ENCODE data around the gene TSHZ2. TPM values are rescaled to one million over a fixed set of nuclear protein-coding genes. Genes with fewer than 3 reads are reported as not detected.

The TSHZ2 gene
- total RNA-seq, 1 donor from 2014 or later: 12.6 TPM

GRCh38 chr20:53224851-53225250 is 252.7 kb downstream of the TSHZ2 start:
- Histone ChIP-seq H3K36me3 (no peaks in the 10 kb centered on the region), H3K27me3 (ENCODE audit: low read depth) (no peaks in the 10 kb centered on the region), H3K4me1 (no peaks in the 10 kb centered on the region), H3K4me3 (no peak overlapping the region), H3K9me3 (no peaks in the 10 kb centered on the region), H3K27ac (no peak overlapping the region)
- intact Hi-C loops (cut with DNase I): no loop called here
- no peak for DNase-seq
- TF ChIP-seq CTCF (IDR thresholded peaks at IDR 0.05): no peak
- ATAC-seq: no peak

GRCh38 chr20:53226826-53227225 is 254.7 kb downstream of the TSHZ2 start:
- ATAC-seq: no peak
- Histone ChIP-seq H3K4me1 (no peaks in the 10 kb centered on the region), H3K27me3 (ENCODE audit: low read depth) (no peaks in the 10 kb centered on the region), H3K36me3 (no peaks in the 10 kb centered on the region), H3K27ac (no peak overlapping the region), H3K4me3 (no peak overlapping the region), H3K9me3 (no peaks in the 10 kb centered on the region)
- intact Hi-C loops (cut with DNase I): no loop called here
- no peak for TF ChIP-seq CTCF (IDR thresholded peaks at IDR 0.05)
- DNase-seq: no peak

- ATAC-seq (no peak), DNase-seq (no peak)
- Histone ChIP-seq H3K27me3 (ENCODE audit: low read depth) (no peaks in the 10 kb centered on the region), H3K9me3 (no peaks in the 10 kb centered on the region), H3K4me3 (no peak overlapping the region), H3K4me1 (no peaks in the 10 kb centered on the region), H3K27ac (no peak overlapping the region), H3K36me3 (no peaks in the 10 kb centered on the region)
- intact Hi-C loops (cut with DNase I): no loop called here
- no peak for TF ChIP-seq CTCF (IDR thresholded peaks at IDR 0.05)
These were observed 255.4 kb downstream of the TSHZ2 start for GRCh38 chr20:53227523-53227922.

GRCh38 chr20:53231061-53231460 is 258.9 kb downstream of the TSHZ2 start:
- DNase-seq: no peak
- no peak overlapping the region for H3K4me3 ChIP-seq
- H3K27ac ChIP-seq: no peak overlapping the region
- TF ChIP-seq CTCF (IDR thresholded peaks at IDR 0.05): no peak
- no peaks in the 10 kb centered on the region for H3K36me3 ChIP-seq
- no peaks in the 10 kb centered on the region for H3K9me3 ChIP-seq
- H3K27me3 ChIP-seq (ENCODE audit: low read depth): peaks cover 4% of the 10 kb centered on the region
- ATAC-seq: no peak
- no peaks in the 10 kb centered on the region for H3K4me1 ChIP-seq
- intact Hi-C loops (cut with DNase I): no loop called here

- H3K27me3 ChIP-seq (ENCODE audit: low read depth): peaks cover 4% of the 10 kb centered on the region
- H3K4me1 ChIP-seq: no peaks in the 10 kb centered on the region
- H3K9me3 ChIP-seq: no peaks in the 10 kb centered on the region
- H3K4me3 ChIP-seq: no peak overlapping the region
- DNase-seq (no peak), ATAC-seq (no peak)
- no peaks in the 10 kb centered on the region for H3K36me3 ChIP-seq
- intact Hi-C loops (cut with DNase I): no loop called here
- no peak overlapping the region for H3K27ac ChIP-seq
- no peak for TF ChIP-seq CTCF (IDR thresholded peaks at IDR 0.05)
These were observed 265.3 kb downstream of the TSHZ2 start for GRCh38 chr20:53237461-53237860.

GRCh38 chr20:53238121-53238660 is 266.0 kb downstream of the TSHZ2 start:
- intact Hi-C loops (cut with DNase I): no loop called here
- TF ChIP-seq CTCF (IDR thresholded peaks at IDR 0.05): no peak
- H3K4me3 ChIP-seq: no peak overlapping the region
- no peak for ATAC-seq
- no peaks in the 10 kb centered on the region for H3K9me3 ChIP-seq
- H3K27ac ChIP-seq: no peak overlapping the region
- no peaks in the 10 kb centered on the region for H3K4me1 ChIP-seq
- no peaks in the 10 kb centered on the region for H3K36me3 ChIP-seq
- DNase-seq: no peak
- peaks cover 4% of the 10 kb centered on the region for H3K27me3 ChIP-seq (ENCODE audit: low read depth)
